HepG2 (cell line): ENCODE results near the gene MYO3B. TPM values are rescaled to one million over a fixed set of nuclear protein-coding genes. Genes with fewer than 3 reads are reported as not detected.

Experiments used
- AGO2 ChIP-seq: fragments of 200-400 bp; formaldehyde crosslinking; optimal IDR thresholded peaks from 2 replicates; pipeline ENCODE3; 2017; ENCODE audit warnings: mild to moderate bottlenecking, low read depth, low read length, moderate library complexity
- CEBPZ ChIP-seq: IDR thresholded peaks from 2 replicates; pipeline ENCODE4 v1.6.1; 2012; ENCODE audit warnings: low read length, improper control_type of control experiment
- HMGXB3 ChIP-seq: sonication (generic); formaldehyde crosslinking; IDR thresholded peaks from 2 replicates; pipeline ENCODE4 v1.4.0; 2020; ENCODE audit warnings: missing genetic modification reagents, borderline replicate concordance
- HNRNPUL1 ChIP-seq: fragments of 200-400 bp; formaldehyde crosslinking; IDR thresholded peaks from 2 replicates; pipeline ENCODE4 v1.6.1; 2017; ENCODE audit warnings: low read depth, mild to moderate bottlenecking, low read length, moderate library complexity
- TEAD3 ChIP-seq: optimal IDR thresholded peaks from 2 replicates; pipeline ENCODE3; 2016; ENCODE audit warnings: borderline replicate concordance
- TRAFD1 ChIP-seq: sonication (generic); formaldehyde crosslinking; IDR thresholded peaks from 2 replicates; pipeline ENCODE4 v1.5.1; 2020; ENCODE audit warnings: missing genetic modification reagents, mild to moderate bottlenecking, borderline replicate concordance
- TRIM22 ChIP-seq: fragments of 450-650 bp; IDR thresholded peaks from 2 replicates; pipeline ENCODE4 v1.6.1; 2017
- ZNF432 ChIP-seq: sonication (generic); formaldehyde crosslinking; IDR thresholded peaks from 2 replicates; pipeline ENCODE4 v1.5.0; 2020; ENCODE audit warnings: missing genetic modification reagents, mild to moderate bottlenecking, borderline replicate concordance
- ZNF768 ChIP-seq: sonication (generic); formaldehyde crosslinking; IDR thresholded peaks from 2 replicates; pipeline ENCODE4 v1.4.0; 2020; ENCODE audit warnings: missing genetic modification reagents
- polyA plus RNA-seq, 8 experiments: library from polyadenylated mRNA; depleted of rRNA in 3 of 8; stranded (reverse) in 7 of 8; unstranded in 1 of 8; fragments of >200 nt; fragmentation: Illumina TruSeq in 4 of 8; extraction: Trizol in 4 of 8; gene quantifications; 2 replicates each; pipeline versions ENCODE4 v1.2.1 to v1.2.3, GENCODE V29; 2011 to 2016; ENCODE audit warnings: low read depth in 4 of 8, missing spikeins in 1 of 8, mixed read lengths in 1 of 8; ENCODE audit not compliant: insufficient read depth in 1 of 8
- total RNA-seq, 5 experiments: library from RNA; depleted of rRNA; stranded (reverse); fragments of >200 nt; fragmentation: Illumina TruSeq; extraction: Trizol; gene quantifications; 2 replicates each; pipeline ENCODE4 v1.2.3, GENCODE V29; 2016; ENCODE audit warnings: low read depth in 1 of 5

Gene MYO3B
- total and polyA plus RNA-seq, 2 of the 13 experiments (the other 11 are each of a cell fraction or from before 2014, with no cell fraction given): 0.01 TPM; not detected in 1

- TF ChIP-seq CEBPZ: no peak
- no peak for TF ChIP-seq TRIM22
- TF ChIP-seq TRAFD1 (CRISPR knock-in tag): no peak
- no peak for TF ChIP-seq ZNF768
- no peak for TF ChIP-seq AGO2
- TF ChIP-seq HMGXB3 (CRISPR knock-in tag): no peak
- TF ChIP-seq ZNF432 (CRISPR knock-in tag): no peak
- no peak for TF ChIP-seq TEAD3
- no peak for TF ChIP-seq HNRNPUL1
Measured at GRCh38 chr2:170568511-170568910, 390.6 kb downstream of the MYO3B start (continued).
